AG04450 (cell line): Measurements from ENCODE around the gene ERICH6. TPM values are rescaled to one million over a fixed set of nuclear protein-coding genes. Genes with fewer than 3 reads are reported as not detected.

ENCODE experiments used
- CTCF ChIA-PET: fragments of 300-600, 350-600 bp; formaldehyde crosslinking; extraction: SDS; loops from one replicate; lab custom pipeline; 2022; ENCODE audit warnings: antibody characterized with exemption, inconsistent platforms; lab: Charles Lee
- POLR2A ChIA-PET: fragments of 350-600 bp; formaldehyde crosslinking; extraction: SDS; loops from one replicate; lab custom pipeline; 2021; ENCODE audit warnings: antibody characterized with exemption, inconsistent platforms; lab: Yijun Ruan, JAX
- DNase-seq: peaks from one replicate; pipeline ENCODE4 v3.0.0-alpha.2; 2011; ENCODE audit warnings: low read depth, low spot score
- H3K27ac ChIP-seq: one replicate; pipeline ENCODE4 v1.5.1; 2012; ENCODE audit warnings: low read depth, low read length, control low read depth
- H3K27me3 ChIP-seq: one replicate; pipeline ENCODE4 v1.6.0; 2012; ENCODE audit warnings: low read length; ENCODE audit not compliant: control insufficient read depth, insufficient read depth
- H3K4me3 ChIP-seq: 2 replicates; pipeline ENCODE4 v1.5.1; 2011; ENCODE audit warnings: mild to moderate bottlenecking, low read depth, low read length, control low read depth
- H3K9me3 ChIP-seq: 2 replicates; pipeline ENCODE4 v1.5.1; 2012; ENCODE audit warnings: low read length; ENCODE audit not compliant: control insufficient read depth, insufficient read depth
- CTCF ChIP-seq: IDR thresholded peaks from 2 replicates; pipeline ENCODE4 v1.5.1; 2011; ENCODE audit warnings: low read depth, low read length, control low read depth, inconsistent platforms
- polyA plus RNA-seq: library from polyadenylated mRNA; depleted of rRNA; stranded (reverse); fragments of >200 nt; gene quantifications from 2 replicates; pipeline ENCODE4 v1.2.3, GENCODE V29; 2011

ERICH6 gene
- polyA plus RNA-seq, 1 experiment = not detected

- H3K27me3 ChIP-seq = no peaks in the 10 kb centered on the region
- TF ChIP-seq CTCF = no peak
- H3K4me3 ChIP-seq = no peak overlapping the region
- CTCF ChIA-PET = no interaction called here
- DNase-seq = no peak
- no peak overlapping the region for H3K27ac ChIP-seq
- no peaks in the 10 kb centered on the region for H3K9me3 ChIP-seq
- POLR2A ChIA-PET = no interaction called here
These were observed 21.4 kb downstream of the ERICH6 start for GRCh38 chr3:150682279-150682678.

DNA sequence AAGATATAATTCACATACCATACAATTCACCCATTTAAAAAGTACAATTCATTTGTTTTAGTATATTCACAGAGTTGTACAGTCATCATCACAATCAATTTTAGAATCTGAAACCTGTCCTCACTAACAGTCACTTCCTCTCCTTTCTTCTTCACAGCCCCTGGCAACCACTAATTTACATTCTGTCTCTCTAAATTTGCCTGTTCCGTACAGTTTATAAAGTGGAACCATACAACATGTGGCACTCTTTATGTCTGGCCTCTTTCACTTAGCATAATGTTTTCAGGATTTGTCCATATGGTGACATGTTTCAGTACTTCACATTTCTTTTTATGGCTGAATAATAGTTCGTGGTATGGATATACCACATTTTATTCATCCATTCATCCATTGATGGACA lies 22.7 kb downstream of the ERICH6 start:
- POLR2A ChIA-PET = no interaction called here
- Histone ChIP-seq H3K27ac (no peak overlapping the region), H3K9me3 (no peaks in the 10 kb centered on the region), H3K4me3 (no peak overlapping the region), H3K27me3 (no peaks in the 10 kb centered on the region)
- no peak for TF ChIP-seq CTCF
- no peak for DNase-seq
- CTCF ChIA-PET = no interaction called here

GRCh38 chr3:150680562-150680961 lies 23.2 kb downstream of the ERICH6 start:
- Histone ChIP-seq H3K9me3 (no peaks in the 10 kb centered on the region), H3K4me3 (no peak overlapping the region), H3K27ac (no peak overlapping the region), H3K27me3 (no peaks in the 10 kb centered on the region)
- no peak for TF ChIP-seq CTCF
- ChIA-PET POLR2A (no interaction called here), CTCF (no interaction called here)
- no peak for DNase-seq

DNA sequence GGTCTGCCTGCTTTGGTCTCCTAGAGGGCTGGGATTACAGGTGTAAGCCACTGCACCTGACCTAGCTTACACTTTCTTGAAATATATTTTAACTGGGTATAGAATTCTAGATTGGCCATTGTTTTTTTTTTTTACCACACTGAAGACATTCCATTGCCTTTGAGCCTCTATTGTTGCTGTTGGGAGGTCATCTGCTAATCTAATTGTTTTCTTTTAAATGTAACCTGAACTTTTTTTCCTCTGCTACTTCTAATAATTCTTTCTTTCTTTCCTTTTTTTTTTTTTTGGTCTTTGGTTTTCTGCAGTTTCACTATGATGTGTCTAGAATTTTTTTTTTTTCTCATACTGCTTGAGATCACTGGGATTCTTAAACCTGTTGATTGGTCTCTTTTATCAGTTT lies 28.1 kb downstream of the ERICH6 start:
- no peak for DNase-seq
- Histone ChIP-seq H3K9me3 (peaks cover 3% of the 10 kb centered on the region; the same call in 1 of the 2 replicates), H3K4me3 (no peak overlapping the region), H3K27me3 (no peaks in the 10 kb centered on the region), H3K27ac (no peak overlapping the region)
- ChIA-PET POLR2A (no interaction called here), CTCF (no interaction called here)
- TF ChIP-seq CTCF = no peak

GRCh38 chr3:150673966-150674365 lies 29.8 kb downstream of the ERICH6 start:
- TF ChIP-seq CTCF = no peak
- ChIA-PET POLR2A (no interaction called here), CTCF (no interaction called here)
- Histone ChIP-seq H3K27me3 (peaks cover 3% of the 10 kb centered on the region), H3K4me3 (no peak overlapping the region), H3K27ac (no peak overlapping the region), H3K9me3 (peaks cover 3% of the 10 kb centered on the region; the same call in 1 of the 2 replicates)
- no peak for DNase-seq
